B cell (primary cell): ENCODE measurements around the gene MYO1H. TPM values are rescaled to one million over a fixed set of nuclear protein-coding genes. Genes with fewer than 3 reads are reported as not detected.

Experiments
- ATAC-seq: fragments of 200-7000 bp; cut with Tn5 transposase; one replicate; pipeline ENCODE4 v1.10.0; 2021; ENCODE audit warnings: low read depth, mild to moderate bottlenecking, moderate number of reproducible peaks, moderate library complexity
- CTCF ChIA-PET: fragments of 350-600 bp; sonication (Branson Sonifier 250); formaldehyde crosslinking; loops from one replicate; lab custom pipeline; 2021; ENCODE audit warnings: antibody characterized with exemption, inconsistent platforms; lab: Charles Lee
- POLR2A ChIA-PET: fragments of 350-600 bp; sonication (Branson Sonifier 250); formaldehyde crosslinking; loops from one replicate; lab custom pipeline; 2021; ENCODE audit warnings: antibody characterized with exemption; lab: Charles Lee
- DNase-seq: peaks from one replicate; pipeline ENCODE4 v3.0.0; 2013
- H2AFZ ChIP-seq: 2 replicates; pipeline ENCODE4 v1.6.1; 2012; ENCODE audit warnings: mild to moderate bottlenecking, low read depth, low read length; ENCODE audit not compliant: insufficient read depth, poor library complexity, severe bottlenecking
- H3K27ac ChIP-seq, 2 donors: 1 replicate in 1 of 2; 2 replicates in 1 of 2; pipeline ENCODE4 v1.5.1; 2012 to 2013; ENCODE audit warnings: low read length in 2 of 2, mild to moderate bottlenecking in 2 of 2, moderate library complexity in 1 of 2
- H3K27me3 ChIP-seq, 4 experiments: fragments of 200-600 bp in 1 of 4; sonication (generic) in 1 of 4; replicated peaks in 1 of 4; 1 replicate in 2 of 4; 2 replicates in 2 of 4; pipeline versions ENCODE4 v1.6.1 to v1.7.0; 2013 to 2016; ENCODE audit warnings: low read length in 3 of 4, mild to moderate bottlenecking in 2 of 4, mixed read lengths in 1 of 4, moderate library complexity in 1 of 4; ENCODE audit not compliant: insufficient read depth in 4 of 4, control insufficient read depth in 3 of 4; ENCODE audit errors: control extremely low read depth in 1 of 4
- H3K36me3 ChIP-seq, 2 experiments: replicated peaks in 1 of 2; 1 replicate in 1 of 2; 2 replicates in 1 of 2; pipeline versions ENCODE4 v1.6.1 to v1.7.1; 2013; ENCODE audit warnings: low read length in 1 of 2; ENCODE audit not compliant: insufficient read depth in 2 of 2, control insufficient read depth in 1 of 2; ENCODE audit errors: control extremely low read depth in 1 of 2, extremely low read depth in 1 of 2
- H3K4me1 ChIP-seq, 2 donors: fragments of 200-600 bp in 1 of 2; sonication (generic) in 1 of 2; 1 replicate in 1 of 2; 2 replicates in 1 of 2; pipeline versions ENCODE4 v1.5.1 to v1.6.1; 2013 to 2017; ENCODE audit warnings: low read length in 2 of 2; ENCODE audit not compliant: control insufficient read depth in 2 of 2, insufficient read depth in 2 of 2
- H3K4me2 ChIP-seq: replicated peaks from 2 replicates; pipeline ENCODE3; 2012; ENCODE audit warnings: mild to moderate bottlenecking, low read depth, low read length; ENCODE audit not compliant: poor library complexity, severe bottlenecking
- H3K4me3 ChIP-seq, 5 experiments: fragments of 200-600 bp in 1 of 5; sonication (generic) in 1 of 5; 1 replicate in 3 of 5; 2 replicates in 2 of 5; pipeline versions ENCODE4 v1.5.1 to v1.7.0; 2011 to 2016; ENCODE audit warnings: low read length in 4 of 5, mild to moderate bottlenecking in 4 of 5, low read depth in 2 of 5, control low read depth in 1 of 5, moderate library complexity in 1 of 5; ENCODE audit not compliant: insufficient read depth in 1 of 5; ENCODE audit errors: control extremely low read depth in 1 of 5, extremely low read depth in 1 of 5
- H3K79me2 ChIP-seq: fragments of 200-600 bp; sonication (generic); one replicate; pipeline ENCODE4 v1.6.0; 2016; ENCODE audit warnings: low read length; ENCODE audit not compliant: control insufficient read depth, insufficient read depth
- H3K9ac ChIP-seq: fragments of 200-600 bp; sonication (generic); 2 replicates; pipeline ENCODE4 v1.6.1; 2017; ENCODE audit warnings: mild to moderate bottlenecking, low read length, moderate library complexity
- H3K9me3 ChIP-seq, 3 donors: one replicate each; pipeline versions ENCODE4 v1.6.1 to v1.7.1; 2013; ENCODE audit warnings: low read length in 2 of 3; ENCODE audit not compliant: control insufficient read depth in 2 of 3, insufficient read depth in 1 of 3; ENCODE audit errors: control extremely low read depth in 1 of 3
- H4K20me1 ChIP-seq: 2 replicates; pipeline ENCODE4 v1.6.0; 2012; ENCODE audit warnings: mild to moderate bottlenecking, low read length; ENCODE audit not compliant: insufficient read depth, control insufficient read depth, poor library complexity, severe bottlenecking
- H3K27ac Mint-ChIP-seq: one replicate; pipeline ENCODE4 v1.8.0; 2021; ENCODE audit warnings: mixed read lengths
- H3K27me3 Mint-ChIP-seq: one replicate; pipeline ENCODE4 v1.8.0; 2021; ENCODE audit warnings: mixed read lengths
- H3K4me1 Mint-ChIP-seq: one replicate; pipeline ENCODE4 v1.8.0; 2021; ENCODE audit warnings: mixed read lengths
- H3K4me3 Mint-ChIP-seq: one replicate; pipeline ENCODE4 v1.8.0; 2021; ENCODE audit warnings: mixed read lengths
- H3K9me3 Mint-ChIP-seq: one replicate; pipeline ENCODE4 v1.8.0; 2022; ENCODE audit warnings: mixed read lengths; ENCODE audit not compliant: insufficient read depth
- CTCF ChIP-seq: fragments of 200-600 bp; IDR thresholded peaks from one replicate; pipeline ENCODE4 v1.8.0; 2022; ENCODE audit warnings: antibody characterized with exemption, mild to moderate bottlenecking
- EZH2 ChIP-seq: IDR thresholded peaks from 2 replicates; pipeline ENCODE4 v1.6.1; 2012; ENCODE audit warnings: borderline replicate concordance, low read depth, mild to moderate bottlenecking, moderate library complexity, low read length; ENCODE audit not compliant: insufficient read depth, poor library complexity, severe bottlenecking
- WGBS: methylation state at CpG from one replicate; pipeline ENCODE4 v1.1.5; 2013; ENCODE audit warnings: missing lambda C conversion rate; ENCODE audit not compliant: insufficient coverage; 5-methylcytosine and 5-hydroxymethylcytosine counted together
- intact Hi-C: fragments of 100-400 bp; cut with micrococcal nuclease; formaldehyde crosslinking; loops from one replicate; pipeline ENCODE4 v1.10.0; 2022
- polyA plus RNA-seq: library from polyadenylated mRNA; depleted of rRNA; stranded (reverse); fragments of >200 nt; gene quantifications from 2 replicates; pipeline ENCODE4 v1.2.3, GENCODE V29; 2012
- total RNA-seq, 2 donors: library from RNA; stranded (reverse); fragments of 120-200 nt in 1 of 2; gene quantifications; 1 replicate in 1 of 2; 2 replicates in 1 of 2; pipeline versions ENCODE4 v1.2.3 to v1.2.4, GENCODE V29; 2013 to 2022

MYO1H gene
- total and polyA plus RNA-seq, 2 donors (not counting 1 experiment from before 2014, with no cell fraction given), result not detected

DNA sequence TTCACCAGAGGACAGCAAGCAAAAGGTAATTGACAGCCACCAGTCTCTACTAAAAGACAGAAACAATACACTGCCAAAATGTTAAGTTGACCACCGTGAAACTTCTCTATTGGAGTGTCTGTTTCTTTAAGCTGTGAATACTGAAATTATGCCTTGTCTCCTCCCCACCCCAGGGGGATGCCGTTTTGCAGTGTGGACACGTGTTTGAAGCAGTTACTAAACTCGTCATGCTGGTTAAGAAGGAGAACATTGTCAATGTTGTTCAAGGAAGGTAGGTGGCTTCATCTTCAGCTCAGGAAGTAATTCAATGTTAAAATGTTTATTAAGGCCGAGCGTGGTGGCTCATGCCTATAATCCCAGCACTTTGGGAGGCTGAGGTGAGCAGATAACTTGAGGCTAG lies 96.6 kb downstream of the MYO1H start:
- no peak overlapping the region for H3K27ac ChIP-seq
- CTCF ChIA-PET, result interaction anchor here (0.6 to 1.5 kb wide), 2 partner anchors 11 to 16 kb away, joined by 4 read pairs; no protein-coding TSS in a partner anchor
- ATAC-seq, result no peak

GRCh38 chr12:109445191-109445609 lies 97.5 kb downstream of the MYO1H start:
- no peak for ATAC-seq
- Mint-ChIP-seq H3K4me1 (no peaks in the 10 kb centered on the region), H3K9me3 (no peaks in the 10 kb centered on the region), H3K27ac (no peak overlapping the region), H3K4me3 (no peak overlapping the region), H3K27me3 (no peaks in the 10 kb centered on the region)
- 83% methylated on average over 1 of the region's 2 CpGs for WGBS
- H3K4me3 ChIP-seq, result no peak overlapping the region
- no peak overlapping the region for H2AFZ ChIP-seq
- no peaks in the 10 kb centered on the region for H3K27me3 ChIP-seq
- no peak for TF ChIP-seq EZH2
- no peak for TF ChIP-seq CTCF
- H3K4me1 ChIP-seq, result no peaks in the 10 kb centered on the region
- peaks cover 0 to 22% of the 10 kb centered on the region in 2 experiments for H3K36me3 ChIP-seq
- no peak overlapping the region for H3K4me2 ChIP-seq
- intact Hi-C loops, result no loop called here
- no peak overlapping the region for H3K27ac ChIP-seq
- no peaks in the 10 kb centered on the region for H3K9me3 ChIP-seq
- no peaks in the 10 kb centered on the region for H3K79me2 ChIP-seq
- no peaks in the 10 kb centered on the region for H4K20me1 ChIP-seq
- no peak overlapping the region for H3K9ac ChIP-seq
- CTCF ChIA-PET, result interaction anchor here (0.6 to 1.2 kb wide), 2 partner anchors 17 to 107 kb away, joined by 3 read pairs; no protein-coding TSS in a partner anchor
- POLR2A ChIA-PET, result no interaction called here
- no peak for DNase-seq

More for the DNA sequence above, 96.6 kb downstream of the MYO1H start:
- no peak for DNase-seq
- TF ChIP-seq EZH2, result no peak
- TF ChIP-seq CTCF, result no peak
- Histone ChIP-seq H3K4me1 (no peaks in the 10 kb centered on the region), H3K9ac (no peak overlapping the region), H4K20me1 (no peaks in the 10 kb centered on the region), H3K4me2 (no peak overlapping the region), H3K4me3 (no peak overlapping the region), H3K27me3 (no peaks in the 10 kb centered on the region), H3K36me3 (peaks cover 0 to 22% of the 10 kb centered on the region in 2 experiments), H3K9me3 (no peaks in the 10 kb centered on the region), H3K79me2 (no peaks in the 10 kb centered on the region), H2AFZ (no peak overlapping the region)
- no peak overlapping the region for H3K27ac Mint-ChIP-seq
- intact Hi-C loops, result no loop called here
- H3K27me3 Mint-ChIP-seq, result no peaks in the 10 kb centered on the region
- H3K4me3 Mint-ChIP-seq, result no peak overlapping the region
- POLR2A ChIA-PET, result no interaction called here
- no peaks in the 10 kb centered on the region for H3K9me3 Mint-ChIP-seq
- no peaks in the 10 kb centered on the region for H3K4me1 Mint-ChIP-seq
- WGBS, result 83% methylated on average over 2 of the region's 6 CpGs
